GM21825 (cell line): ENCODE data around the gene FAM236C.
"Not testable (repeated sequence)": the region's sequence is repeated elsewhere in the genome, so short reads cannot be mapped to it uniquely, and the experiment has no call there.

Experiments
- ATAC-seq: cut with Tn5 transposase; IDR thresholded peaks from one replicate; pipeline ENCODE4 v1.9.1; 2021; ENCODE audit warnings: mild to moderate bottlenecking, moderate library complexity; ENCODE audit not compliant: unreplicated experiment

Gene FAM236C

DNA sequence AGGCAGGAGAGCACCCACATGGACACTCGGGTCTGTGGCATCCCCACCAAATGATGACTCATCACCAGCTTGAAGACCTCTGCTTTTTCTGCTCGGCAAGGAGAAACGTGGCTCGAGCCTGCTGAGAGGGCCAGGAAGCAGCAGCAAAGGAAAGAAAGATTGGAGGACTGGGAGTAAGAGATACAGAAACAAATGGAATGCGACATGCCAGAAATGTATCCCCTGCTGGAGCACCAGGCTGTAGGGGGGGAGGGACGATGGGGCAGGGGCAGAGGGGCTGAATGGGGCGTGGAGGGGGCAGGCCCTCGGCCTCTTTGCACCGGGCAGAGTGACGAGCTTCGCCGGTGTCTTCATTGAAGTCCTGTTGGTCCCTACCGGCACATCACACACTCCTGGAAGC lies at the start of gene FAM236C:
Gene FAM236C, plus strand, starts transcription at position 301 of the 400 bp plus-strand sequence. CDS start 100 bp downstream, outside the sequence.
- not testable (repeated sequence) for ATAC-seq

DNA sequence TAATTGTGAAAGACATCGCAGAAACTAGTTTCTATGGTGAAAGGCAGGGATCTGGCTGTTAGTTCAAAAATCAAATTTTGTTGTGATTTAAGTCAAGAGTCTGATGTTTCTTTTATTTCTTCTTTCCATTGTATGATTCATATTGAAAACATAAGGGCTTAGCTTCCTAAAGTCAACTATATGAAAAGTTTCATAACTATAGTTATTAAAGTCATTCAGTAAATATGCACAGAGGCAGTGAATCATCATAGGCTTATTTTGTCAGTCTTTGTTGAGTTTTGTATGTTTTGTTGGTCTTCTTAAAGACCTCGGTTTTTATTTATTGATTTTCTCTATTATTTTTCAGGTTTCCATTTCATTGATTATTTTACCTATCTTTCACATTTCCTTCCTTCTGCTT lies 29.5 kb upstream of the FAM236C start:
- not testable (repeated sequence) for ATAC-seq

DNA sequence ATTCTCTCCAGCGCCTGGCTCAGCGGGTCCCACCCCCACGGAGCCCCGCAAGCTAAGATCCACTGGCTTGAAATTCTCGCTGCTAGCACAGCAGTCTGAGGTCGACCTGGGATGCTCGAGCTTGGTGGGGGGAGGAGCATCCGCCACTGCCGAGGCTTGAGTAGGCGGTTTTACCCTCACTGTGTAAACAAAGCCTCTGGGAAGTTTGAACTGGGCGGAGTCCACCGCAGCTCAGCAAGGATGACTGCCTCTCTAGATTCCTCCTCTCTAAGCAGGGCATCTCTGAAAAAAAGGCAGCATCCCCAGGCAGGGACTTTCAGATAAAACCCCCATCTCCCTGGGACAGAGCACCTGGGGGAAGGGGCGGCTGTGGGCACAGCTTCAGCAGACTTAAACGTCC lies 22.7 kb upstream of the FAM236C start:
- not testable (repeated sequence) for ATAC-seq

DNA sequence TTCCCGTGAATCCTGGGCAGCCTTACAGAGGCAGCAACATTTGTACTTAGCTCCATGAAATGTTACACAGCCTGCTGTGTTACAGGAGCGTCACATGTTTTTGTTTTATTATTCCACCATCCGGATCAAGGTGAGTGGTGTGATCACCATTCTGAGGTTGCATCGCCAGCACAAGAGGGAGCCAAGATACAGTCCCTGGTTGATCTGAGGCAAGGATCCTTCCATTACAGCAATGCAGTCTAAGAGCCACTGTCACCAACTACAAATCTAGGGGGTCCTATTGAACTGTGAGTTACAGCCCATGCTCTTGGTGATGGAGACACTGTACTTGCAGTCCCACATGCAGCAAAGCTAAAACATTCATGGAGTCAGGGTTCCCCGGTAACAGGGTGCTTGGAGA lies 3.7 kb downstream of the FAM236C start:
- not testable (repeated sequence) for ATAC-seq

DNA sequence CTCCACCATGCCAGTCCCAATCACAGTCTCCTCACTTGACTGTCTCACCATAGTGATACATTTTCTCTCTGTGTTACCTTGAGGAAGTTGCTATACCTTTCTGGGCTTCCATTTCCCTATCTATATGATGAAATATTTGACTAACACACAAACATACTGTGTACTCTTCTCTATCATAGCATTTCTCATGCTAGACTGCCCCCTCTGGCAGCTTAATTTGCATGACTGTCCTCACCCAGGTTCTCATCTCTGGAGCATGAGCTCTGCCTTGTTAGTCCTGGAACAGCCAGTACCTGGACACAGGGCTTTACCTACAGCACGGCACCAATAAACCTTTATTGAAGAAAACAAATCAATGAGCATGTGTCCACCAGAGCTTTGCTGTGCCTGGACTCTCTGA lies 19.9 kb downstream of the FAM236C start:
- ATAC-seq = not testable (repeated sequence)

DNA sequence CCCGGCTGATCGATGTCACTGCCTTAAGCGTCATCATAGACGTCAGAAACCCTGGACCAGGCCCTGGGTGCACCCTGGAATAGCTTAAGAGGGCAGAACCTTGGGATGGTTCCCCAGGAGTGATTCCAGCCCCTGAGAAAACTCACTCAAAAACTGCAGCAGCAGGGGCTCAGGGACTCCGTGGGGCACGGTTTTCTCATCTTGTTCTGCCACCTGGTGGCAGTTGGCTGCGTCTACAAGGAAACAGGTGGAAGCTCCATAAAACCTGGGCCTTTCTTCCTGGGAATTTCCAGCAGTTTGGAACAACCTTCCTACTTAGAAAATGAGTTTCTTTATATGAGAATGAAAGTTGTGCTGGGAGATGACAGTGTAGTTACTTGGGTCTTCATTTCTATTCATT lies 24.0 kb downstream of the FAM236C start:
- ATAC-seq = not testable (repeated sequence)

DNA sequence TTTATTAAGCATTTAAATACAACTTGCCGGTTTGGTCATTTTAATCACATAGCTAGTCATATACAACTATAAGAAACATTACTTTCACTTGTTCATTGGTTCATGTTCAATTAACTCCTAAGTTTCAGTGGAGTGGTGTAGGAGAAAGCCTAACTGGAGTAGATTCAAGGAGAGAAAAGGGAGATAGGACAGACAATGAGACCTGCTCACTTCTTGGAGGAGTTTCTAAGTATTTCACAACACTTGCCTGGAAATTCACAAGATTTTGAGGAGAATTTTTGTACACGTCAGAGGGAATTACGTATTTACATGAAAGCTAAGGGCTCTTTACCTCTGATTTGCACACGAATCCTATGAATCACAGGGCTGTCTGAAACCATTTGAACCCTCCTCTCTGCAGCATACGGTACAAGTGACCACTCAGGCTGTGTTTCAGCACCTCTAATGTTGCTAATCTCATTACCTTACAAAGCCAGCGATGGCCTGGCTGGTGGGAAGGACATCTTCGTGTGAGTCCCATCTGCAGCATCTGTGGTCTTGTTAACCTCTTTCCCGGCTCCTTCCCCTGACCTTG lies 24.6 kb downstream of the FAM236C start:
- ATAC-seq = not testable (repeated sequence)

DNA sequence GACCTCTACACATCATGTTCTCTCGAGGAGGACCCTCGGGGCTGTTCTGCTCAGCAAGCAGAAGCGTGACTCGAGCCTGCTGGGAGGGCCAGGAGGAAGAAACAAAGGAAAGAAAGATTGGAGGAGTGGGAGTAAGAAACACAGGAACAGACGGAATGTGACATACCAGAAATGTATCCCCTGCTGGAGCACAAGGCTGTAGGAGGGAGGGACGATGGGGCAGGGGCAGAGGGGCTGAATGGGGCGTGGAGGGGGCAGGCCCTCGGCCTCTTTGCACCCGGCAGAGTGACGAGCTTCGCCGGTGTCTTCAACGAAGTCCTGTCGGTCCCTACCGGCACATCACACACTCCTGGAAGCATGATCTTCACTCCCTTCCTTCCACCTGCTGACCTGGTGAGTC lies 25.5 kb downstream of the FAM236C start, which contains the start of gene FAM236A:
Gene FAM236A, plus strand, starts transcription at position 301 of the 400 bp plus-strand sequence. Its CDS starts 57 bp downstream, at position 358.
- not testable (repeated sequence) for ATAC-seq

DNA sequence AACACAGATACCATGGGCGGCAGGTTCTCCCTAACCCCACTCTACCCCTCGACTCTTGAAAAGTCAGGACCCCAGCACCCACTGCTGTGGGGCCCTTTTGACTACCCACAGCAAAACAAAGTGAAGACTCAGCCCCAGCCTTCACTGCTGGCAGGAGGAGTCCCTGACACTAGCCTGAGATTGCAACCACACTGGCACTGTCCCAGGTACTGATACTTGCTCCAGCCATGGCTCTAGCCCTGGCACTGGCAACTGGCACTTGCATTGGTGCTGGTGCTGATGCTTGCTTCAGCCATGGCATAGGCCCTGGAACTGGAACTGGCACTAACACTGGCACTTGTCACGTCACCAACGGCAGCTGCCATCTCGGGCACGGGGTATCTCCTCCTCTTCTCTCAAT lies 29.9 kb downstream of the FAM236C start:
- ATAC-seq = not testable (repeated sequence)

DNA sequence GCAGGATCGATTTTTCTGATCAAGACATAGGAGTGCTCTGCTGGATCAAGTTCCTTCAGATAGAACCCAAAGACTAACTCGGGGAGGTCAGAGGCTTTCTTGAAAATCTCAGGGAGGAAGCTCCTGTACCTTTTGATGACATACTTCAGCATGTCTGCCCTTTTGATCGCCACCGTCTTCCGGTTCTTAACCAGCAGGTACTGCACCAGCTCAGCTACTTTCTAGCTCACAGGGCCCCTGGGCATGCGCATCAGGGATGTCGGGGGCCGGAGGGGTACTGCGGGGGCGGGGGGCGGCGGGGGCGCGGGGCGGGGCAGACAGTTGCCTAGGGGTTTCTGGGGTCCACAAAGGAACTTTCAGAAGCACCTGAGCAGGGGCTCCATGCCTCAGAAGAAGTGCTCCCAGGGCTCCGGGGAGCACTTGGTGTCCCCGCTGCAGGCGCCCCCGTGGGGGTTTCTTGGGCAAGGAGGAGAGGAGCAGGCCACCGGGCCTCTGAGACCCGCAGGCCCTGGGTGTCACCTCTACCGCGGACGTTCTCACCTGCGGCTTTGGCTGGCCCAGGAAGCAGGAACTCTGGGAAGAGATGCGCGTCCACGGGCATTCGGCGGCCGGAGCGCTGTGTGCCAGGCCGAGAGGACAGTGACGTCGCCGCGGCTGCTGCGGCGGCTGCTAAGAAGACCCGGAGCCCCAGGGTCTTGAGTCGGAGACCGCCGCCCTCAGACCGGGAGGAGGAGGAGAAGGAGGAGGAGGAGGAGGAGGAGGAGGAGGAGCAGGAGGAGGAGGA lies 30.8 kb downstream of the FAM236C start:
- peak; percentile 67 for ATAC-seq

DNA sequence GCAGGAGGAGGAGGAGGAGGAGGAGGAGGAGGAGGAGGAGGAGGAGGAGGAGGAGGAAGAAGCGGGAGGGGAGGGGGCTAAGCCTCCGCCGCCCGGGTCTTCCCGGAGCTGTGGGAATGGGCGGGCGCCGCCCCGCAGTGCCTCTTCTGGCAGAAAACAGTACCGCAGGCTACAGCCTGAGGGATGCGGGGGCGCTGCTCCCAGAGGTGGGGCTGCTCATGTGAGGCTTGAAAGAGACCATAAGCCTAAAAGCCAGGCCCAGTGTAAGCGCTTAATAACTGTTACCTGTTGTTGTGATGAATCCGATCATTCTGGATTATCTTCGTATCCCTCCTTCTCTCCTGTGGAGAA lies 31.4 kb downstream of the FAM236C start, which contains the start of gene DMRTC1:
Gene DMRTC1, minus strand, starts transcription at position 19 of the 351 bp plus-strand sequence. CDS start 68,143 bp downstream, outside the sequence.
- peak; percentile 83 for ATAC-seq

DNA sequence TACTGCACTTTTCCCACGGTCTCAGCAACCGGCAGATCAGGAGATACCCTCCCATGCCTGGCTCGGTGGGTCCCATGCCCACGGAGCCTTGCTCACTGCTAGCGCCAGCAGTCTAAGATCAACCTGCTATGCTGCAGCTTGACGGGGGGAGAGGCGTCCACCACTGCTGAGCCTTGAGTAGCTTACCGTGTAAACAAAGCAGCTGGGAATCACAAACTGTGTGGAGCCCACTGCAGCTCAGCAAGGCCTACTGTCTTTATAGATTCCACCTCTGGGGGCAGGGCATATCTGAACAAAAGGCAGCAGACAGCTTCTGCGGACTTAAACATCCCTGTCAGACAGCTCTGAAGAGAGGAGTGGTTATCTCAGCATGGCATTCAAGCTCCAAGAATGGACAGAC lies 47.6 kb downstream of the FAM236C start:
- not testable (repeated sequence) for ATAC-seq
